SK-N-SH treated with all-trans-retinoic acid at 6 μM for 48 hours (cell line): Measurements from ENCODE around the gene QARS1.

ENCODE experiments used
- ATAC-seq: fragments of 200-7000 bp; cut with Tn5 transposase; 3 replicates; pipeline ENCODE4 v1.9.1; 2020; ENCODE audit warnings: mild to moderate bottlenecking, moderate library complexity
- ARNTL ChIP-seq: fragments of 450-650 bp; formaldehyde crosslinking; IDR thresholded peaks from 2 replicates; pipeline ENCODE4 v1.5.0; 2020; ENCODE audit warnings: low read depth, mild to moderate bottlenecking, moderate library complexity, borderline replicate concordance
- BACH2 ChIP-seq: fragments of 250-450 bp; sonication (Bioruptor Pico); IDR thresholded peaks from 2 replicates; pipeline ENCODE4 v1.9.0; 2021; ENCODE audit warnings: mild to moderate bottlenecking, borderline replicate concordance
- CSDC2 ChIP-seq: fragments of 250-450 bp; sonication (Bioruptor Pico); IDR thresholded peaks from 2 replicates; pipeline ENCODE4 v1.5.0; 2020; ENCODE audit warnings: mild to moderate bottlenecking, moderate library complexity
- ESRRG ChIP-seq: fragments of 250-450 bp; sonication (Bioruptor Pico); IDR thresholded peaks from 2 replicates; pipeline ENCODE4 v1.6.1; 2021; ENCODE audit warnings: mild to moderate bottlenecking
- GLIS3 ChIP-seq: fragments of 250-450 bp; sonication (Bioruptor Pico); IDR thresholded peaks from 2 replicates; pipeline ENCODE4 v1.5.0; 2020; ENCODE audit warnings: mild to moderate bottlenecking, moderate library complexity
- ISL1 ChIP-seq: fragments of 250-450 bp; sonication (Bioruptor Pico); IDR thresholded peaks from 2 replicates; pipeline ENCODE4 v2.1.2; 2022; ENCODE audit warnings: mild to moderate bottlenecking, moderate library complexity
- PPARA ChIP-seq: fragments of 250-450 bp; sonication (Bioruptor Pico); IDR thresholded peaks from 2 replicates; pipeline ENCODE4 v1.5.0; 2020; ENCODE audit warnings: mild to moderate bottlenecking, borderline replicate concordance
- RARB ChIP-seq: fragments of 250-450 bp; sonication (Bioruptor Pico); IDR thresholded peaks from 2 replicates; pipeline ENCODE4 v1.8.0; 2021; ENCODE audit warnings: mild to moderate bottlenecking, moderate library complexity
- SNAI2 ChIP-seq: fragments of 250-450 bp; sonication (Bioruptor Pico); IDR thresholded peaks from 2 replicates; pipeline ENCODE4 v1.5.0; 2020; ENCODE audit warnings: mild to moderate bottlenecking, moderate library complexity
- TOX ChIP-seq: fragments of 250-450 bp; sonication (Bioruptor Pico); IDR thresholded peaks from 2 replicates; pipeline ENCODE4 v1.8.0; 2021; ENCODE audit warnings: mild to moderate bottlenecking, moderate library complexity, borderline replicate concordance
- ZC3H10 ChIP-seq: fragments of 250-450 bp; sonication (Bioruptor Pico); IDR thresholded peaks from 2 replicates; pipeline ENCODE4 v1.5.1; 2021; ENCODE audit warnings: mild to moderate bottlenecking, moderate library complexity
- ZFP3 ChIP-seq: fragments of 250-450 bp; sonication (Bioruptor Pico); IDR thresholded peaks from 2 replicates; pipeline ENCODE4 v1.5.0; 2020; ENCODE audit warnings: mild to moderate bottlenecking, moderate library complexity
- ZFP30 ChIP-seq: fragments of 450-650 bp; formaldehyde crosslinking; IDR thresholded peaks from 2 replicates; pipeline ENCODE4 v1.5.0; 2022; ENCODE audit warnings: mild to moderate bottlenecking, moderate library complexity
- ZNF565 ChIP-seq: fragments of 450-650 bp; formaldehyde crosslinking; conservative IDR thresholded peaks from 2 replicates; pipeline ENCODE4 v1.5.0; 2020; ENCODE audit warnings: low read depth, mild to moderate bottlenecking, moderate library complexity
- ZNF70 ChIP-seq: fragments of 450-650 bp; formaldehyde crosslinking; IDR thresholded peaks from 2 replicates; pipeline ENCODE4 v1.5.0; 2020; ENCODE audit warnings: mild to moderate bottlenecking, moderate library complexity
- ZNF8 ChIP-seq: fragments of 450-650 bp; formaldehyde crosslinking; IDR thresholded peaks from 2 replicates; pipeline ENCODE4 v1.5.0; 2020; ENCODE audit warnings: mild to moderate bottlenecking, moderate library complexity
- TF ChIP-seq, protein P1 (sequence below): fragments of 250-450 bp; sonication (Bioruptor Pico); IDR thresholded peaks from 2 replicates; pipeline ENCODE4 v1.5.1; 2020; ENCODE audit warnings: low read depth, mild to moderate bottlenecking, moderate library complexity
- TF ChIP-seq, protein P2 (sequence below): fragments of 250-450 bp; sonication (Bioruptor Pico); IDR thresholded peaks from 2 replicates; pipeline ENCODE4 v1.5.0; 2020; ENCODE audit warnings: mild to moderate bottlenecking, moderate library complexity
- TF ChIP-seq, protein P3 (sequence below): fragments of 250-450 bp; sonication (Bioruptor Pico); IDR thresholded peaks from 2 replicates; pipeline ENCODE4 v1.8.0; 2021; ENCODE audit warnings: low read depth, mild to moderate bottlenecking, moderate library complexity, borderline replicate concordance
- TF ChIP-seq, protein P4 (sequence below): fragments of 250-450 bp; sonication (Bioruptor Pico); IDR thresholded peaks from 2 replicates; pipeline ENCODE4 v1.8.0; 2020; ENCODE audit warnings: mild to moderate bottlenecking, moderate library complexity, borderline replicate concordance

The QARS1 gene

DNA sequence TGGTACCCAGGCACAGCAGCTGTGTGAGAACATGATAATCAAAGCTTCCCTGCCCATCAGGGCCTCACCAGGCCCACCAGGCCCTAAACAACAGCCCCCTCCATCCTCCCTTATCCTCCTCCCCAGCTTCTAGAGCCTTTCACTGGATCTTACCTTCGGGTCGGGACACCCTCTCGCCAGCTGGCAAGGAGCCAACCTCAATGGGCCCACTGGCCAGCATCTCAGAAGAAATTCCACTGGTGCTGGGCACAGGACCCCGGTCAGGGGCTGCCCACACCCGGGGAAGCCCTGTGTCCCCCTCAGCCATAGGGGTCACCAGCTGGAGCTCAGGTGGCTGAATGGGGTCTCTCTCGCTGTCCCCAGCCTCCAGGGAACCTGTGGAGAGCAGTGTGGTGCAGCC, 6.8 kb upstream of the QARS1 start:
- ATAC-seq: no peak

DNA sequence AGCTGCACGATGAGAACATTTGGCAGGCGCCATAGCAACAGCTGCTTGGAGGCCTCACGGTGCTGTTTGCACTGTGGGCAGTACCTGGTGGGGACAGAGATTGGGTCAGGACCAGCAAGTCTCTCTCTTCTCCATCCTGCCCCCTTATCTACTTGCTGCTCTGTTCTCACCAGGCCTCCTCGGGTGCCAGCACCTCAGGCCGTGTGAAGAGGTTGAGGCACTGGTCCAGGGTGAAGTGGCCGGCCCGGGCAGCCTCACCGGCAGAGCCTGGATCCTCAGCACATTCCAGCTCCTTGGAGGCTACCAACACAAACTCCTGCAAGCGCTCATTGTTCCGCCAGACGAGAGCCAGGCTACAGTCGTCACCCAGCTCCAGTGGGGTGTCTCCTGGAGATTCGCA, 6.2 kb upstream of the QARS1 start:
- no peak for ATAC-seq
- TF ChIP-seq, protein P1, sequence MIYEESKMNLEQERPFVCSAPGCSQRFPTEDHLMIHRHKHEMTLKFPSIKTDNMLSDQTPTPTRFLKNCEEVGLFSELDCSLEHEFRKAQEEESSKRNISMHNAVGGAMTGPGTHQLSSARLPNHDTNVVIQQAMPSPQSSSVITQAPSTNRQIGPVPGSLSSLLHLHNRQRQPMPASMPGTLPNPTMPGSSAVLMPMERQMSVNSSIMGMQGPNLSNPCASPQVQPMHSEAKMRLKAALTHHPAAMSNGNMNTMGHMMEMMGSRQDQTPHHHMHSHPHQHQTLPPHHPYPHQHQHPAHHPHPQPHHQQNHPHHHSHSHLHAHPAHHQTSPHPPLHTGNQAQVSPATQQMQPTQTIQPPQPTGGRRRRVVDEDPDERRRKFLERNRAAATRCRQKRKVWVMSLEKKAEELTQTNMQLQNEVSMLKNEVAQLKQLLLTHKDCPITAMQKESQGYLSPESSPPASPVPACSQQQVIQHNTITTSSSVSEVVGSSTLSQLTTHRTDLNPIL (CRISPR knock-in tag): no peak
- TF ChIP-seq, protein P2, sequence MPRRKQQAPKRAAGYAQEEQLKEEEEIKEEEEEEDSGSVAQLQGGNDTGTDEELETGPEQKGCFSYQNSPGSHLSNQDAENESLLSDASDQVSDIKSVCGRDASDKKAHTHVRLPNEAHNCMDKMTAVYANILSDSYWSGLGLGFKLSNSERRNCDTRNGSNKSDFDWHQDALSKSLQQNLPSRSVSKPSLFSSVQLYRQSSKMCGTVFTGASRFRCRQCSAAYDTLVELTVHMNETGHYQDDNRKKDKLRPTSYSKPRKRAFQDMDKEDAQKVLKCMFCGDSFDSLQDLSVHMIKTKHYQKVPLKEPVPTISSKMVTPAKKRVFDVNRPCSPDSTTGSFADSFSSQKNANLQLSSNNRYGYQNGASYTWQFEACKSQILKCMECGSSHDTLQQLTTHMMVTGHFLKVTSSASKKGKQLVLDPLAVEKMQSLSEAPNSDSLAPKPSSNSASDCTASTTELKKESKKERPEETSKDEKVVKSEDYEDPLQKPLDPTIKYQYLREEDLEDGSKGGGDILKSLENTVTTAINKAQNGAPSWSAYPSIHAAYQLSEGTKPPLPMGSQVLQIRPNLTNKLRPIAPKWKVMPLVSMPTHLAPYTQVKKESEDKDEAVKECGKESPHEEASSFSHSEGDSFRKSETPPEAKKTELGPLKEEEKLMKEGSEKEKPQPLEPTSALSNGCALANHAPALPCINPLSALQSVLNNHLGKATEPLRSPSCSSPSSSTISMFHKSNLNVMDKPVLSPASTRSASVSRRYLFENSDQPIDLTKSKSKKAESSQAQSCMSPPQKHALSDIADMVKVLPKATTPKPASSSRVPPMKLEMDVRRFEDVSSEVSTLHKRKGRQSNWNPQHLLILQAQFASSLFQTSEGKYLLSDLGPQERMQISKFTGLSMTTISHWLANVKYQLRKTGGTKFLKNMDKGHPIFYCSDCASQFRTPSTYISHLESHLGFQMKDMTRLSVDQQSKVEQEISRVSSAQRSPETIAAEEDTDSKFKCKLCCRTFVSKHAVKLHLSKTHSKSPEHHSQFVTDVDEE (CRISPR knock-in tag): no peak

More for the DNA sequence above, 6.8 kb upstream of the QARS1 start:
- no peak for TF ChIP-seq ZC3H10
- TF ChIP-seq ZFP30 (CRISPR knock-in tag): no peak
- no peak for TF ChIP-seq GLIS3
- TF ChIP-seq, protein P3, sequence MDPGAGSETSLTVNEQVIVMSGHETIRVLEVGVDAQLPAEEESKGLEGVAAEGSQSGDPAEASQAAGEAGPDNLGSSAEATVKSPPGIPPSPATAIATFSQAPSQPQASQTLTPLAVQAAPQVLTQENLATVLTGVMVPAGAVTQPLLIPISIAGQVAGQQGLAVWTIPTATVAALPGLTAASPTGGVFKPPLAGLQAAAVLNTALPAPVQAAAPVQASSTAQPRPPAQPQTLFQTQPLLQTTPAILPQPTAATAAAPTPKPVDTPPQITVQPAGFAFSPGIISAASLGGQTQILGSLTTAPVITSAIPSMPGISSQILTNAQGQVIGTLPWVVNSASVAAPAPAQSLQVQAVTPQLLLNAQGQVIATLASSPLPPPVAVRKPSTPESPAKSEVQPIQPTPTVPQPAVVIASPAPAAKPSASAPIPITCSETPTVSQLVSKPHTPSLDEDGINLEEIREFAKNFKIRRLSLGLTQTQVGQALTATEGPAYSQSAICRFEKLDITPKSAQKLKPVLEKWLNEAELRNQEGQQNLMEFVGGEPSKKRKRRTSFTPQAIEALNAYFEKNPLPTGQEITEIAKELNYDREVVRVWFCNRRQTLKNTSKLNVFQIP (CRISPR knock-in tag): no peak
- no peak for TF ChIP-seq PPARA (CRISPR knock-in tag)
- TF ChIP-seq, protein P4, sequence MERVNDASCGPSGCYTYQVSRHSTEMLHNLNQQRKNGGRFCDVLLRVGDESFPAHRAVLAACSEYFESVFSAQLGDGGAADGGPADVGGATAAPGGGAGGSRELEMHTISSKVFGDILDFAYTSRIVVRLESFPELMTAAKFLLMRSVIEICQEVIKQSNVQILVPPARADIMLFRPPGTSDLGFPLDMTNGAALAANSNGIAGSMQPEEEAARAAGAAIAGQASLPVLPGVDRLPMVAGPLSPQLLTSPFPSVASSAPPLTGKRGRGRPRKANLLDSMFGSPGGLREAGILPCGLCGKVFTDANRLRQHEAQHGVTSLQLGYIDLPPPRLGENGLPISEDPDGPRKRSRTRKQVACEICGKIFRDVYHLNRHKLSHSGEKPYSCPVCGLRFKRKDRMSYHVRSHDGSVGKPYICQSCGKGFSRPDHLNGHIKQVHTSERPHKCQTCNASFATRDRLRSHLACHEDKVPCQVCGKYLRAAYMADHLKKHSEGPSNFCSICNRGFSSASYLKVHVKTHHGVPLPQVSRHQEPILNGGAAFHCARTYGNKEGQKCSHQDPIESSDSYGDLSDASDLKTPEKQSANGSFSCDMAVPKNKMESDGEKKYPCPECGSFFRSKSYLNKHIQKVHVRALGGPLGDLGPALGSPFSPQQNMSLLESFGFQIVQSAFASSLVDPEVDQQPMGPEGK (CRISPR knock-in tag): no peak
- no peak for TF ChIP-seq ZNF70 (CRISPR knock-in tag)
- no peak for TF ChIP-seq BACH2 (CRISPR knock-in tag)

DNA sequence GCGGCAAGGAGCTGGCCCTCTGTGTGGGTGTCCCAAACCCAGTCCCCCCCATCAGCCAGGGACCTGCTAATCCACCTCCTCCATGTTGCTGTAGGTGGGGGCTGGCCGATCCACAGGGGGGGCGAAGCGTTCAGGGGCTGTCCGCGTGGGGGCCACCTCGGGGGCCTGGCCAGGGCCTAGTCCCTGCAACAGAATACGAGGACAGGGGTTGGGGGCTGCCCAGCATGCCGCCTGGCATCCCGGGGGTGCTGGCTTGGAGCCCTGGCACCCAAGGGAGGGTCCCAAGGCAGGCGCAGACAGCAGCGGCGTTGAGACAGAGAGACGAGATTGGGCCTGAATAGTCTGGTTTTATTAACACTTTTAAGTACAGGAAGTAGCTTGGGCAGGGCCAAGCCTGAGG, 3.8 kb upstream of the QARS1 start:
- no peak for ATAC-seq
- TF ChIP-seq ZNF8 (CRISPR knock-in tag): no peak
- TF ChIP-seq ESRRG (CRISPR knock-in tag): no peak
- TF ChIP-seq, protein P4 (CRISPR knock-in tag): no peak
- TF ChIP-seq ZNF565 (CRISPR knock-in tag): no peak
- TF ChIP-seq, protein P1 (CRISPR knock-in tag): no peak
- TF ChIP-seq, protein P3 (CRISPR knock-in tag): no peak
- TF ChIP-seq ISL1 (CRISPR knock-in tag): no peak
- no peak for TF ChIP-seq RARB
- no peak for TF ChIP-seq ARNTL (CRISPR knock-in tag)
- no peak for TF ChIP-seq ZC3H10
- TF ChIP-seq ZFP30 (CRISPR knock-in tag): no peak
- TF ChIP-seq SNAI2 (CRISPR knock-in tag): no peak
- no peak for TF ChIP-seq TOX (CRISPR knock-in tag)
- TF ChIP-seq GLIS3: no peak
- TF ChIP-seq PPARA (CRISPR knock-in tag): no peak
- TF ChIP-seq, protein P2 (CRISPR knock-in tag): no peak
- TF ChIP-seq ZFP3 (CRISPR knock-in tag): no peak
- TF ChIP-seq CSDC2 (CRISPR knock-in tag): no peak
